HEK293T (cell line): ENCODE data around the gene SLN.

Experiments
- BHLHE40 ChIP-seq: fragments of 450-650 bp; IDR thresholded peaks from 2 replicates; pipeline ENCODE4 v1.6.1; 2016; ENCODE audit warnings: mild to moderate bottlenecking, moderate library complexity, borderline replicate concordance
- FOXA1 ChIP-seq: fragments of 450-650 bp; IDR thresholded peaks from 2 replicates; pipeline ENCODE4 v1.6.1; 2016; ENCODE audit warnings: mild to moderate bottlenecking
- FOXK2 ChIP-seq: fragments of 450-650 bp; IDR thresholded peaks from 2 replicates; pipeline ENCODE4 v1.6.1; 2016; ENCODE audit warnings: mild to moderate bottlenecking
- FOXM1 ChIP-seq: fragments of 450-650 bp; IDR thresholded peaks from 2 replicates; pipeline ENCODE4 v1.6.1; 2017; ENCODE audit warnings: mild to moderate bottlenecking, borderline replicate concordance
- HDGF ChIP-seq: fragments of 450-650 bp; IDR thresholded peaks from 2 replicates; pipeline ENCODE4 v1.6.1; 2017; ENCODE audit warnings: antibody characterized with exemption, borderline replicate concordance
- L3MBTL2 ChIP-seq: fragments of 450-650 bp; conservative IDR thresholded peaks from 2 replicates; pipeline ENCODE4 v1.6.1; 2016; ENCODE audit warnings: mild to moderate bottlenecking
- NFRKB ChIP-seq: fragments of 450-650 bp; IDR thresholded peaks from 2 replicates; pipeline ENCODE4 v1.6.1; 2016; ENCODE audit warnings: mild to moderate bottlenecking, moderate library complexity
- ZNF384 ChIP-seq: fragments of 450-650 bp; IDR thresholded peaks from 2 replicates; pipeline ENCODE4 v1.6.1; 2016

- TF ChIP-seq FOXA1 (no peak), BHLHE40 (no peak), FOXM1 (no peak), NFRKB (no peak), HDGF (no peak), L3MBTL2 (no peak), FOXK2 (no peak), ZNF384 (no peak)
These were observed 21.7 kb upstream of the SLN start for GRCh38 chr11:107733518-107733917.
